ENCODE results near the gene C17orf114.
A peak's percentile ranks its signal among the peaks of the same experiment; 100 is the strongest.
"Not testable (repeated sequence)": the region's sequence is repeated elsewhere in the genome, so short reads cannot be mapped to it uniquely, and the experiment has no call there.

C17orf114 gene

GRCh38 chr17:4833941-4834680, 32.0 kb upstream of the C17orf114 start:
- no peaks in the 10 kb centered on the region for H3K9me3 ChIP-seq
- DNase-seq, result peak; percentile 37 to 57 (median 56)
- TF ChIP-seq POLR2A (IDR thresholded peaks at IDR 0.05), result no peak
- TF ChIP-seq, protein P1, sequence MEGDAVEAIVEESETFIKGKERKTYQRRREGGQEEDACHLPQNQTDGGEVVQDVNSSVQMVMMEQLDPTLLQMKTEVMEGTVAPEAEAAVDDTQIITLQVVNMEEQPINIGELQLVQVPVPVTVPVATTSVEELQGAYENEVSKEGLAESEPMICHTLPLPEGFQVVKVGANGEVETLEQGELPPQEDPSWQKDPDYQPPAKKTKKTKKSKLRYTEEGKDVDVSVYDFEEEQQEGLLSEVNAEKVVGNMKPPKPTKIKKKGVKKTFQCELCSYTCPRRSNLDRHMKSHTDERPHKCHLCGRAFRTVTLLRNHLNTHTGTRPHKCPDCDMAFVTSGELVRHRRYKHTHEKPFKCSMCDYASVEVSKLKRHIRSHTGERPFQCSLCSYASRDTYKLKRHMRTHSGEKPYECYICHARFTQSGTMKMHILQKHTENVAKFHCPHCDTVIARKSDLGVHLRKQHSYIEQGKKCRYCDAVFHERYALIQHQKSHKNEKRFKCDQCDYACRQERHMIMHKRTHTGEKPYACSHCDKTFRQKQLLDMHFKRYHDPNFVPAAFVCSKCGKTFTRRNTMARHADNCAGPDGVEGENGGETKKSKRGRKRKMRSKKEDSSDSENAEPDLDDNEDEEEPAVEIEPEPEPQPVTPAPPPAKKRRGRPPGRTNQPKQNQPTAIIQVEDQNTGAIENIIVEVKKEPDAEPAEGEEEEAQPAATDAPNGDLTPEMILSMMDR (IDR thresholded peaks at IDR 0.05), result no peak
- peaks cover 4 to 31% (median 10%) of the 10 kb centered on the region in 4 donors for H3K4me1 ChIP-seq
- H3K27me3 ChIP-seq, result no peaks in the 10 kb centered on the region
- H3K4me3 ChIP-seq, result peak overlapping the region; percentile 76 to 99 (median 98)
- peaks cover 0 to 5% (median 0%) of the 10 kb centered on the region in 3 donors for H3K36me3 ChIP-seq
- peak overlapping the region; percentile 91 to 98 (median 96) for H3K27ac ChIP-seq

DNA sequence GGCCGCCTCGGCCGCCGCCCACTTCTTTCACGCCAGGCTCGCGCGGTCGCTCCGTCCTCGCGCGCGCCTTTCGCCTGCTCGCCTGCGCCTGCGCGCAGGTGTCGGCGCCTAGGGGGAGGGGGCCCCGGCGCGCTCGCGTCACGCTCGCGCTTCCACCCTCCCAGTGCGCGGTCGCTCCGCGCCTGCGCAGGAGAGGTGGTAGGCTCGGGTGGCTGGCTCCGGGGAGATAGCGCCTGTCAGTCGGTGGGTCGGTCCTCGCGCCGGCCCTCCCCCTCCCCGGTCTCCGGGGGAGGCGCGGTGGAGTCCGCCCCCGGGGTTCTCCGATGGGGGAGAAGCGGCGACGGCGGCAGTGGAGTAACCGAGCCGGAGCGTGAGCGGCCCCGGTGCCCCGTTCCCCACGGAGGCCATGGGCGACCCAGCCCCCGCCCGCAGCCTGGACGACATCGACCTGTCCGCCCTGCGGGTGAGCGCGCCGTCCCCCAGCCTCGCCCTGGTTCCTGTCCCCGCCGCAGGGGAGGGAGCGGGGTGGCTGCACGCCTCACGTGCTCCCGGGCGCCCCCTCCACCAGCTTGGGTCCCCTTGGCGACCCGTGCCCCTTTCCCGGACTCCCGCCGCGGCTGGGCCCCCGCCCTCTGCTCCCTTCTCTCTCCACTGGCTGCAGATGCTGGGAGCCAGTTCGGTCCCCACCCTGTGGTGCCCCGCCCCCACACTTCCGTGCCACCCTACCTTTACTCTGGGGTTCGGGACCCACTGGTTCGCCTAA, 31.2 kb upstream of the C17orf114 start, which contains the start of gene MINK1:
MINK1 (plus strand) TSS at position 163 of the 763 bp plus-strand sequence; CDS start at position 407, 244 bp downstream.
- H3K27me3 ChIP-seq, result no peaks in the 10 kb centered on the region
- H3K36me3 ChIP-seq, result peaks cover 0 to 5% (median 0%) of the 10 kb centered on the region in 3 donors
- H3K9me3 ChIP-seq, result no peaks in the 10 kb centered on the region
- peak within 1 kb of the TSS; percentile 91 to 98 (median 96) for H3K27ac ChIP-seq
- DNase-seq, result peak; percentile 85 to 95 (median 92)
- peak; percentile 88 to 94 for TF ChIP-seq POLR2A (IDR thresholded peaks at IDR 0.05)
- TF ChIP-seq, protein P1 (IDR thresholded peaks at IDR 0.05), result no peak
- peaks cover 4 to 30% (median 10%) of the 10 kb centered on the region in 4 donors for H3K4me1 ChIP-seq
- H3K4me3 ChIP-seq, result peak within 1 kb of the TSS; percentile 76 to 99 (median 98)

DNA sequence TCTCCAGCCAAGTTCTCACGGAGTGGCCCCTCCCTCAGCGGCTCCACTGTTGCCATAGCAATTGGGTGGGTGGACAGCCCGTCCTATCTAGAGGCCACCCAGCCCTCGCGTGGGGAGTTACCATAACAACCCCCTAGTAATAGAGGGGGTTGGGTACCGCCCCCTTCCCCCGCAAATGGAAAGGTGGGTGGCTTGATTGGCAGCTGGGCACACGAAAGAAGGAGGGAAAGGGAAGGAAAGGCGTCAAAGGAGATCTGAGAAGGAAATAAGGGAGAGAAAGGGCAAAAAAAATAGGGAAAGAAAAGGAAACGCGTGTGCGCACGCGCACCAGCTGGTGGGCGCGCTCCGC, 30.7 kb upstream of the C17orf114 start:
- peak overlapping the region; percentile 76 to 99 (median 98) for H3K4me3 ChIP-seq
- not testable (repeated sequence) for H3K36me3 ChIP-seq, H3K27me3 ChIP-seq, DNase-seq, H3K9me3 ChIP-seq
- H3K27ac ChIP-seq, result peak overlapping the region; percentile 91 to 98 (median 96)
- peaks cover 4 to 25% (median 10%) of the 10 kb centered on the region in 4 donors for H3K4me1 ChIP-seq

DNA sequence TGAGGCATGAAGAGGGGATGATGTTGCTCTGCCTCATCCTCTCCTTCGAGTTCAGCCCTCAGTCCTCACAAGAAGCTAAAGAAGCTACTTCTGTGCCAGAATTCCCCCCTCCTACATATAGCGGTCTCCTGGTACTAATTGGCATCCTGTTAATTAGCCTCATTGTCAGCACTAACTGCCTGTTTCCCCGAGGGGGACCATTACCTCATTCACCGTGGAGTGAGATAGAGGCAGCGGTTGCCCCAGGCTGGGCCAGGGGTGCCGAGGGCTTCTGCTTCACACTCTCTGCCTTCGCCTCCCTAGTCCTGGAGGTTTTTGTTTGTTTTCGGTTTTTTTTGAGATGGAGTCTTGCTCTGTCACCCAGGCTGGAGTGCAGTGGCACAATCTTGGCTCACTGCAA, 25.3 kb upstream of the C17orf114 start:
- no peak for DNase-seq
- H3K36me3 ChIP-seq, result no peaks in the 10 kb centered on the region
- H3K9me3 ChIP-seq, result no peaks in the 10 kb centered on the region
- no peak overlapping the region for H3K27ac ChIP-seq
- TF ChIP-seq POLR2A (IDR thresholded peaks at IDR 0.05), result no peak
- TF ChIP-seq, protein P1 (IDR thresholded peaks at IDR 0.05), result no peak
- no peaks in the 10 kb centered on the region for H3K4me1 ChIP-seq
- H3K27me3 ChIP-seq, result no peaks in the 10 kb centered on the region
- no peak overlapping the region for H3K4me3 ChIP-seq

- H3K27ac ChIP-seq, result no peak overlapping the region
- no peaks in the 10 kb centered on the region for H3K4me1 ChIP-seq
- TF ChIP-seq, protein P1 (IDR thresholded peaks at IDR 0.05), result no peak
- no peak for TF ChIP-seq POLR2A (IDR thresholded peaks at IDR 0.05)
- DNase-seq, result no peak
- no peaks in the 10 kb centered on the region for H3K27me3 ChIP-seq
- H3K9me3 ChIP-seq, result no peaks in the 10 kb centered on the region
- H3K36me3 ChIP-seq, result peaks cover 0 to 22% (median 0%) of the 10 kb centered on the region in 3 donors
- H3K4me3 ChIP-seq, result no peak overlapping the region
Measured at GRCh38 chr17:4823373-4824089, 21.4 kb upstream of the C17orf114 start.
